Vagina (tissue), 2 donors: ENCODE data around the gene TMEM44. TPM values are rescaled to one million over a fixed set of nuclear protein-coding genes. Genes with fewer than 3 reads are reported as not detected.

Experiments
- DNase-seq, 2 donors: peaks; one replicate each; pipeline ENCODE4 v3.0.0-alpha.2; 2017; ENCODE audit errors: extremely low spot score in 2 of 2
- H3K27ac ChIP-seq: fragments of 200-600 bp; sonication (generic); one replicate; pipeline ENCODE4 v1.5.1; 2019
- H3K27me3 ChIP-seq: fragments of 200-600 bp; sonication (generic); one replicate; pipeline ENCODE4 v1.5.1; 2019
- H3K36me3 ChIP-seq, 2 donors: fragments of 200-600 bp; sonication (generic); one replicate each; pipeline ENCODE4 v1.5.1; 2017 to 2019
- H3K4me1 ChIP-seq: fragments of 200-600 bp; sonication (generic); one replicate; pipeline ENCODE4 v1.5.1; 2019
- H3K4me3 ChIP-seq, 2 donors: fragments of 200-600 bp; sonication (generic); 1 replicate in 1 of 2; 2 replicates in 1 of 2; pipeline ENCODE4 v1.5.1; 2016 to 2019
- H3K9me3 ChIP-seq: fragments of 200-600 bp; sonication (generic); one replicate; pipeline ENCODE4 v1.5.1; 2019
- POLR2A ChIP-seq, 2 donors: fragments of 450-650 bp; IDR thresholded peaks; one replicate each; pipeline ENCODE4 v1.6.1; 2017; ENCODE audit warnings: antibody characterized with exemption in 2 of 2, mild to moderate bottlenecking in 2 of 2, moderate library complexity in 2 of 2
- POLR2AphosphoS5 ChIP-seq, 2 donors: sonication (generic); formaldehyde crosslinking; IDR thresholded peaks; one replicate each; pipeline ENCODE4 v1.9.0; 2017; ENCODE audit warnings: antibody characterized with exemption in 2 of 2, mild to moderate bottlenecking in 2 of 2, low read depth in 1 of 2; ENCODE audit not compliant: insufficient read depth in 1 of 2
- intact Hi-C: fragments of 100-400 bp; cut with DNase I; formaldehyde crosslinking; loops from one replicate; pipeline ENCODE4 v1.15.1; 2023
- total RNA-seq: library from RNA; depleted of rRNA; stranded (reverse); fragments of >200 nt; gene quantifications from one replicate; pipeline ENCODE4 v1.2.3, GENCODE V29; 2016
- TF ChIP-seq, protein P1 (sequence below), 3 experiments: fragments of 450-650 bp in 2 of 3; fragments of 200-600 bp in 1 of 3; sonication (generic) in 1 of 3; IDR thresholded peaks; one replicate each; pipeline ENCODE4 v1.5.1; 2017 to 2019; ENCODE audit warnings: antibody characterized with exemption in 3 of 3, mild to moderate bottlenecking in 2 of 3, moderate library complexity in 2 of 3

Gene TMEM44
- total RNA-seq, 1 donor from 2014 or later: 11.0 TPM

DNA sequence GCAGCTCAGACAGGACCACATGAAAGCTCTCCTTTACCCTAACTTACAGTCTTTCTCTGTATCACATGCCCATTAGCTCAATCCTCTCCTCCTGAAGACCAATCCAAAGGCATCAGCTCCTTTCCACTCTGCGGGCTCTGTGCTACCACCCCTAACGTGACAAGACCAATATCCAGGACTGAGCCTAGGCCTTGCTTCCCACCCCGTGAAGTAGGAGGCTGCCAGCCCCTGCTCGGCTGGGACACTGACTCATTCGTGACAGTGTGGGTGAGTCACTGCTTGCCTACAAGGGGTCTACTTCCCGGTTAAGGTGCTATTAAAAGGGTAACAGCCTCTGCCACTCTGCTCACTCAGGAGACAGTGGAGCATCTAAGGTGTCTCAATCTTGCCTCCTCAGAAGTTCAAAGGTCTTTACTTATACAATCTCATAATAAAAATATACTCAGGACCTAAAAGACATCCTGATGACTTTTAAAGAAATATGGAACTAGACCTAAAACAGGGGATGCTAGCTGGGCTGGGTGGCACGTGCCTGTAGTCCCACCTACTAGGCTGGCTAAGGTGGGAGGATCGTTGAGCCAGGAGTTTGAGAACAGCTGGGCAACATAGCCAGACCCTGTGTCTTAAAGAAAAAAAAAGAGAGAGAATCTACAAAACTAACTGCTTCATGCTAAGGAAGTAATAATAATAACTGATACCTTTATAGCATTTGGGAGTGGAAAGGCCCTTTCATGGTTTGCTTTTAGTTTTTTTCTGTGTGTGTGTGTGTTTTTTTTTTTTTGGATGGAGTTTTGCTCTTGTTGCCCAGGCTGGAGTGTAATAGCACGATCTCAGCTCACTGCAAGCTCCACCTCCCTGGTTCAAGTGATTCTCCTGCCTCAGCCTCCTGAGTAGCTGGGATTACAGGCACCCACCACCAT, 55.0 kb downstream of the TMEM44 start:
- Histone ChIP-seq H3K27ac (peak overlapping the region; percentile 30), H3K27me3 (no peaks in the 10 kb centered on the region), H3K4me3 (no peak overlapping the region), H3K9me3 (no peaks in the 10 kb centered on the region), H3K4me1 (peaks cover 14% of the 10 kb centered on the region), H3K36me3 (no peaks in the 10 kb centered on the region)
- no peak for DNase-seq
- TF ChIP-seq POLR2A (IDR thresholded peaks at IDR 0.05): no peak
- TF ChIP-seq, protein P1, sequence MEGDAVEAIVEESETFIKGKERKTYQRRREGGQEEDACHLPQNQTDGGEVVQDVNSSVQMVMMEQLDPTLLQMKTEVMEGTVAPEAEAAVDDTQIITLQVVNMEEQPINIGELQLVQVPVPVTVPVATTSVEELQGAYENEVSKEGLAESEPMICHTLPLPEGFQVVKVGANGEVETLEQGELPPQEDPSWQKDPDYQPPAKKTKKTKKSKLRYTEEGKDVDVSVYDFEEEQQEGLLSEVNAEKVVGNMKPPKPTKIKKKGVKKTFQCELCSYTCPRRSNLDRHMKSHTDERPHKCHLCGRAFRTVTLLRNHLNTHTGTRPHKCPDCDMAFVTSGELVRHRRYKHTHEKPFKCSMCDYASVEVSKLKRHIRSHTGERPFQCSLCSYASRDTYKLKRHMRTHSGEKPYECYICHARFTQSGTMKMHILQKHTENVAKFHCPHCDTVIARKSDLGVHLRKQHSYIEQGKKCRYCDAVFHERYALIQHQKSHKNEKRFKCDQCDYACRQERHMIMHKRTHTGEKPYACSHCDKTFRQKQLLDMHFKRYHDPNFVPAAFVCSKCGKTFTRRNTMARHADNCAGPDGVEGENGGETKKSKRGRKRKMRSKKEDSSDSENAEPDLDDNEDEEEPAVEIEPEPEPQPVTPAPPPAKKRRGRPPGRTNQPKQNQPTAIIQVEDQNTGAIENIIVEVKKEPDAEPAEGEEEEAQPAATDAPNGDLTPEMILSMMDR (IDR thresholded peaks at IDR 0.05): no peak
- TF ChIP-seq POLR2AphosphoS5 (IDR thresholded peaks at IDR 0.05; ENCODE audit: insufficient read depth in 1 of 2, low read depth in 1 of 2): no peak
- intact Hi-C loops: no loop called here

- H3K27ac ChIP-seq: peak overlapping the region; percentile 78
Measured at GRCh38 chr3:194575484-194576210, 57.6 kb downstream of the TMEM44 start.

GRCh38 chr3:194574639-194575483, 58.4 kb downstream of the TMEM44 start:
- intact Hi-C loops: no loop called here
- H3K9me3 ChIP-seq: no peaks in the 10 kb centered on the region
- DNase-seq: no peak
- no peaks in the 10 kb centered on the region for H3K27me3 ChIP-seq
- no peaks in the 10 kb centered on the region for H3K36me3 ChIP-seq
- TF ChIP-seq POLR2AphosphoS5 (IDR thresholded peaks at IDR 0.05; ENCODE audit: insufficient read depth in 1 of 2, low read depth in 1 of 2) (no peak), POLR2A (IDR thresholded peaks at IDR 0.05) (no peak)
- TF ChIP-seq, protein P1 (IDR thresholded peaks at IDR 0.05): no peak
- H3K4me3 ChIP-seq: no peak overlapping the region
- H3K4me1 ChIP-seq: peaks cover 31% of the 10 kb centered on the region
- H3K27ac ChIP-seq: peak overlapping the region; percentile 78

More at GRCh38 chr3:194575484-194576210, 57.6 kb downstream of the TMEM44 start:
- Histone ChIP-seq H3K4me3 (no peak overlapping the region), H3K4me1 (peaks cover 31% of the 10 kb centered on the region), H3K27me3 (no peaks in the 10 kb centered on the region), H3K36me3 (no peaks in the 10 kb centered on the region), H3K9me3 (no peaks in the 10 kb centered on the region)
- TF ChIP-seq, protein P1 (IDR thresholded peaks at IDR 0.05): peak in 1 of 3 experiments; percentile 7
- no peak for TF ChIP-seq POLR2A (IDR thresholded peaks at IDR 0.05)
- TF ChIP-seq POLR2AphosphoS5 (IDR thresholded peaks at IDR 0.05; ENCODE audit: insufficient read depth in 1 of 2, low read depth in 1 of 2): peak in 1 of 2 donors; percentile 51
- intact Hi-C loops: no loop called here
- DNase-seq: no peak

DNA sequence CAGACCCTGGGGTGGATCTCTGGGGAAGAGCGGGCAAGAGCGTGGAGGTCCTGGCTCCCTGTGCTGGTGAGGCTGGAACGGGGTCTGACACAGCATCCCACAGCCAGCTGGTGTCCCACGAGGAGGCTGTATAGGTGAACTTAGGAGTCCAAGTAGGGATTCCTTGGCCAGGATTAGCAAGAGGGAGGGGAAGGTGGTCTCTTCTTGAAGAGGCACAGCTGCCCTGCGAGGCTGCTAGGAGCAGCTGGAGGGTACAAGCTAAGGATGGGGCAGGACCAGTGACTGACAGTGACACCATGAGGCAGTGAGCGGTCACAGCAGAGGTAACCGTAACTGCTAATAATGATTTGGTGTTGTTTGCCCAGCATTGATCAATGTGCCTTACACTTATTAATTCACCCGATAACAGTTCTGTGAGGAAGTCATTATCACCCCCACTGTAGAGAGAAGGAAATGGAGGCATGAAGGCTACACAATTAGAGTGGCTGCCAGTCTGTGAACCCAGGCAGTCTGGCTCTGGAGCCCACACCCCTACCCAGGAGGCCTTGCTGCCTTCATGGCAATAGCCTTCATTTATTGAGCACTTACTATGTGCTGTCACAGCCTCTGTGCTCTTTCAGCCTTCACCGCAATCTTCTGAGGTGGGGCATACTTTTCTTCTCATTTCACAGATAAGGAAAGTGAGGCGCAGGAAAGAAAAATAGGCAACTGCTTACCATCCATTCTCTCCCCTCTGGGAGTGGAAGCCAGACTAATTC, 59.4 kb downstream of the TMEM44 start:
- no peaks in the 10 kb centered on the region for H3K27me3 ChIP-seq
- H3K36me3 ChIP-seq: no peaks in the 10 kb centered on the region
- intact Hi-C loops: no loop called here
- DNase-seq: no peak
- TF ChIP-seq POLR2AphosphoS5 (IDR thresholded peaks at IDR 0.05; ENCODE audit: insufficient read depth in 1 of 2, low read depth in 1 of 2): no peak
- TF ChIP-seq, protein P1 (IDR thresholded peaks at IDR 0.05): peak in 2 of 3 experiments; percentile 23 to 35
- H3K4me1 ChIP-seq: peaks cover 31% of the 10 kb centered on the region
- no peaks in the 10 kb centered on the region for H3K9me3 ChIP-seq
- no peak overlapping the region for H3K4me3 ChIP-seq
- H3K27ac ChIP-seq: peak overlapping the region; percentile 78
